ENCODE measurements around the gene RAB9A.
"Not testable (repeated sequence)": the region's sequence is repeated elsewhere in the genome, so short reads cannot be mapped to it uniquely, and the experiment has no call there.

Gene RAB9A

DNA sequence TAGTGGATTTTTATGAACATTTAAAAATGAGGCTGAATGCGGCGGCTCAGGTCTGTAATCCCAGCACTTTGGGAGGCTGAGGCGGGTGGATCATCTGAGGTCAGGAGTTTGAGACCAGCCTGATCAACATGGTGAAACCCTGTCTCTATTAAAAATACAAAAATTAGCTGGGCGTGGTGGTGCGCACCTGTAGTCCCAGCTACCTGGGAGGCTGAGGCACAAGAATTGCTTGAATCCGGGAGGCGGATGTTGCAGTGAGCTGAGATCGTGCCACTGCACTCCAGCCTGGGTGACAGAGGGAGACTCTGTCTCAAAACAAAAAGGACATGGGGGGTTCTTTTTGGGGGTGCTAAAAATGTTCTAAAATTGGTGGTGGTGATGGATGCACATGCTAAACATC, 19.2 kb upstream of the RAB9A start:
- not testable (repeated sequence) for DNase-seq (ENCODE audit: low read depth)

DNA sequence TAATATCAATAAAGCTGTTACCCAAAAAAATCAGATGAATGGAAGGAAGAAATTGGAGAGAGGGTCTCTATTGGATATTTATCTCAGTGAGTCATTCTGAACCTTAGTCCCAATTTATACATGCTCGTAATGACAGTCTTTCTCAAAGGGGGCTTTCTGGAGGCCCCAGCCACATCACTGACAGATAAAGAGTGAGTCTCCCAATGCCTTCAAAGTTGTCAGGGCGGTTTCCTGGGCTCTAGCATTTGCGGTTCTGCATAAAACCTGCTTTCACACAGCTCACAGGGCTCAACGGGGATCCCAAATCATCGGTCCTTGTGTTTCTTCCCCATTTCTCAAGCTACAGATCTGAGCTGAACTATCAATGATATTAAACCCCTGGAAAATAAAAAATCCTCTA, 18.7 kb upstream of the RAB9A start:
- no peak for DNase-seq (ENCODE audit: low read depth)

DNA sequence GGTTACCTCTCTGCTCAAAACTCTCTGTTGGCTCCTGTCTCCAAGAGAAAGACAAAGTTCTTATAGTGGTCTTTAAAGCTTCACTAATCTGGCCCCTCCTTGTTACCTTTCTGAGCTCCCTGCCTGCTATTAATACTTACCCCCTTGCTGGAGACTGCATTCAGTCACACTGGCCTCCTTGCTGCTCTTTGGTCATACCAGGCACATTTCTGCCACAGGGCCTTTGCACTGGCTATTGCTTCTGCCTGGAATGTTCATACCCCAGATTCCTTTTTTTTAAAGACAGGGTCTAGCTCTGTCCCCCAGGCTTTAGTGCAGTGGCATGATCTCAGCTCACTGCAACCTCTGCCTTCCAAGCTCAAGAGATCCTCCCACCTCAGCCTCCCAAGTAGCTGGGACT, 15.9 kb upstream of the RAB9A start:
- DNase-seq (ENCODE audit: low read depth), result no peak

DNA sequence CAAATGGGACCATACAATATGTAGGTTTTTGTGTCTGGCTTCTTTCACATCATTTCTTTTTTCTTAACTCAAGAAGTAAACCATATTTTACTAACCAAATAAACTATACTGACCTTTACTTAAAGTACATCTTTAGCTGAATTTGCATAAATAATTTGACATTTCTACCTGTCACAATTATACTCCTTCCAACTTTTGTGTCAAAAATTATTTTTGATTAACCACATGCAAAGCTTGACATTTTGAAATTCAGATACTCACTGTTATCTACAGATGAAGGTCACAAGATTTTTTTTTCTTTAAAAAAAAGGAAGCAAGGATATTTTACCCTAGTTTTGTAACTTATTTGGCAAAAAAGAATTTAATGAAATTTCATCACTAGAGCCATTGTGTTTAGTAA, 12.0 kb upstream of the RAB9A start:
- no peak for DNase-seq (ENCODE audit: low read depth)

GRCh38 chrX:13679700-13680099, 9.2 kb upstream of the RAB9A start:
- DNase-seq (ENCODE audit: low read depth), result not testable (repeated sequence)

- DNase-seq (ENCODE audit: low read depth), result no peak
Observed at GRCh38 chrX:13681595-13681994, 7.3 kb upstream of the RAB9A start.

DNA sequence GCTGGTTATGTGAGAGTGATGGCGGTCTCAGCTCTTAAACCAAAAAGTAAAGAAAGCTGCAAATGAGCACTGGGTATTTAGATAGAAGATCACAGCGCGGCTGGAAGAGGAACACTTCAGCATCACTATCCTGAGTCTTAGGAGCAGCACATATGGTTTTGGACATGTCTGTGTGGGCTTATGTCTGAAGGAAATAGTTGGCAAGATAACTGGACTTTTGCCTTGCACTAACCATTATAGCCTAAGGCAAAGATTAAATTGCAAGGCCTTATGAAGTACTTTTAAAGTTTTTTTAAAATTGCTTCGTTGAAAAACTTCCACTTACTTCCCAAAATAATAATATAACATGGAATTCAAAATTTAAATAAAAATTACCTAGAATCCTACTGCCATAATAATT, 4.6 kb upstream of the RAB9A start:
- no peak for DNase-seq (ENCODE audit: low read depth)

- DNase-seq (ENCODE audit: low read depth), result no peak
Observed at GRCh38 chrX:13685126-13685763, 3.7 kb upstream of the RAB9A start.

DNA sequence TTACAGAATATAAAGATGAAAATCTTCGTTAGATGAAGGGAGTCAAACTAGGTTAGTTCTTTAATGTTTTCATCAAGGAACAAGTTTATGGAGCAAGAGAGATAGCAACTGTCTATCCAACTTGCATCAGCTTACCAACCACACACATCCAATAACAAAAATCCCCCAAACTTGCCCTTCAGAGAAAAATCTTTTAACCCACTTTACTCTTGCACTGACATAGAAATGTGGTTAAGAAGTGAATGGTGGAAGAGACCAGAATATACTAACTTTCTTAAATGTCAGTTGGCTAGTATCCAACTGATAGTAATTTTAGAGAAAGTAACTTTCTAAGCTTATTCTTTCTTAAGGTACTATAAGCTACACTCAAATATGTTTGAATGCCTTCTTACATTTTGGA, 1.7 kb upstream of the RAB9A start:
- no peak for DNase-seq (ENCODE audit: low read depth)

GRCh38 chrX:13688384-13688957, 457 bp upstream of the RAB9A start:
- DNase-seq (ENCODE audit: low read depth), result no peak

GRCh38 chrX:13689741-13690211, 848 bp downstream of the RAB9A start:
- no peak for DNase-seq (ENCODE audit: low read depth)

- DNase-seq (ENCODE audit: low read depth), result no peak
Observed at GRCh38 chrX:13690836-13691235, 1.9 kb downstream of the RAB9A start.

DNA sequence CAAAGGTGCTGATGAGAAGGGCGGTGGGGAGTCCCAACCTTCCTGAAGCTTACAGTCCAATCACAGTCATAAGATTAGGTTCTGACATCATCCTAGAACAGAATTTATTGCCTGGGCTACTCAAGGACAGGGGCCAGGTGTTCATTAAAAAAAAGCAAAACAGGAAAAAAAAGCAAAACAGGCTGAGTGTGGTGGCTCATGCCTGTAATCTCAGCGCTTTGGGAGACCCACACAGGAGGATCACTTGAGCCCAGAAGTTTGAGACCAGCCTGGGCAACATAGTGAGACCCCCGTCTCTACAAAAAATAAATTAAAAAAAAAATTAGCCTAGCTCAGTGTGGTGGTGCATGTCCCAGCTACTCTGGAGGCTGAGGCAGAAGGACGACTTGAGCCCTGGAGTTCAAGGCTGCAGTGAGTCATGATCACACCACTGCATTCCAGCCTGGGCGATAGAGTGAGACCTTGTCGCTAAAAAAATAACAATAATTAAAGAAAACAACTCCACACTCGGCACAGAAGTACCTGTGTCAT, 3.0 kb downstream of the RAB9A start:
- no peak for DNase-seq (ENCODE audit: low read depth)

GRCh38 chrX:13692771-13693231, 3.9 kb downstream of the RAB9A start:
- no peak for DNase-seq (ENCODE audit: low read depth)

DNA sequence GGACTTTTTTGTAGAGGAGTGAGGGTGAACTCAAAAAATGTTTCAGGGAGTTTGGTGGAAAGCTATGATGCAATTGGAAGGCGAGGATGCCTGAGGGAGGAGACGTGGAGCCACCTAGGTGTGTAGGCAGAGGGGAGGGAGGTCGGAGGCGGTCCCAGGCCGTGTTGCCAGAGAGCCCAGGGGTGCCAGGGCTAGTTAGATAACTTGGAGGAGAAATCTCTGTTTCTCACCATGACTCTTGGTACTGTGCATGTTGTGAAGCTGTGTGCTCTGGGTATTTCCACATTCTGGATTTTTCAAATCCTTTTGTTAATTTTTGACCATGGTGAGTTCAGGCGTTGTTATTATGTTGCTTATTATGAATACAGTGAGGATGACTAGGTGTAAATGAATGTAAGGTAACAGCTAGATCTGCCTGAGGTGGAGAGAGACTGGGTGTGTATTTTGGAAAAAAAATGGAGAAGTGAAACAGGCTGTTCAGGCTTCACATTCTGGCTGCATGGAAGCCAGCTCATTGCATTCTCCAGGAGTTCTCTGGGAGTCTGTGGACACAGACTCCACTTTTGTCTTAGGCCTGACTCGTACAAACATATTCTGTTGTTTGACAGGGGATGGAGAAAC, 4.5 kb downstream of the RAB9A start:
- no peak for DNase-seq (ENCODE audit: low read depth)

- no peak for DNase-seq (ENCODE audit: low read depth)
Observed at GRCh38 chrX:13694359-13694758, 5.4 kb downstream of the RAB9A start.

- no peak for DNase-seq (ENCODE audit: low read depth)
Observed at GRCh38 chrX:13694983-13695382, 6.1 kb downstream of the RAB9A start.

- no peak for DNase-seq (ENCODE audit: low read depth)
Observed at GRCh38 chrX:13695601-13696115, 6.7 kb downstream of the RAB9A start.

GRCh38 chrX:13697455-13697854, 8.5 kb downstream of the RAB9A start:
- no peak for DNase-seq (ENCODE audit: low read depth)

- no peak for DNase-seq (ENCODE audit: low read depth)
Observed at GRCh38 chrX:13697976-13698375, 9.0 kb downstream of the RAB9A start.

GRCh38 chrX:13698432-13698831, 9.5 kb downstream of the RAB9A start:
- no peak for DNase-seq (ENCODE audit: low read depth)

- DNase-seq (ENCODE audit: low read depth), result no peak
Observed at GRCh38 chrX:13699183-13699826, 10.4 kb downstream of the RAB9A start.

DNA sequence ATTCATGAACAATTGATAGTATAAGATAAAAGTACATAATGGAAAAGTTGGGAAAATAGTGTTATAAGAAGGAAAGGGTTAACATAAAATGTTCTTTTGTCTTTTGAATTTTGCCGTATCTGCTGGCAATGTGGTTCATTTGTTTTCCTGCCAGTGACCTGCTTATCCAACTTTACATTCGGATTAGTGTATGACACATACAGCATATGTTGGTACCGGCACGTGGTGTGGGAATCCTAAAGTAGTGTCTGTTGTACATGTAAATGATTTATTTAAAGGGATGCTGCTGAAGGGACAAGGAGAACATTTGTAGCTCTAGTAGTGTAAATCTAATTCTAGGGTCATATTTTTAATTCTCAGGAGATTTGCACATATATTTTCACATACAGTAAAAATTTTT, 11.5 kb downstream of the RAB9A start:
- DNase-seq (ENCODE audit: low read depth), result no peak
